Activated CD4-positive, alpha-beta memory T cell treated with anti-CD3 and anti-CD28 coated beads for 36 hours (primary cell): Measurements from ENCODE around the gene FBN3. TPM values are rescaled to one million over a fixed set of nuclear protein-coding genes. Genes with fewer than 3 reads are reported as not detected.

Experiments used
- total RNA-seq, 2 experiments: library from RNA; stranded (reverse); gene quantifications; one replicate each; pipeline ENCODE4 v1.2.3, GENCODE V29; 2021

Gene FBN3
- total RNA-seq, 2 experiments from 2014 or later, result not detected

Other genes starting within 250 kb of the FBN3 start
- gene MAP2K7, start 245.7 kb downstream of the FBN3 start, total RNA-seq, result 10 to 100 TPM; 29.1 to 30.1 TPM
- gene TGFBR3L, start 234.8 kb downstream of the FBN3 start, total RNA-seq, result 1 to 10 TPM; 4.4 to 4.6 TPM
- gene SNAPC2, start 229.3 kb downstream of the FBN3 start, total RNA-seq, result 10 to 100 TPM; 18.7 to 20.2 TPM
- gene CTXN1, start 223.5 kb downstream of the FBN3 start, total RNA-seq, result under 1 TPM; 0.29 to 0.77 TPM
- 10 to 100 TPM; 66.5 to 68.5 TPM for gene TIMM44, start 205.9 kb downstream of the FBN3 start, total RNA-seq
- gene ELAVL1, start 144.0 kb downstream of the FBN3 start, total RNA-seq, result 100 to 1,000 TPM; 143 to 145 TPM
- not detected for gene CCL25, start 96.8 kb downstream of the FBN3 start, total RNA-seq
- gene CERS4, start 59.8 kb upstream of the FBN3 start, total RNA-seq, result 10 to 100 TPM; 24.3 to 25.1 TPM
- 10 to 100 TPM; 44.9 to 45.4 TPM for gene CD320, start 158.8 kb upstream of the FBN3 start, total RNA-seq
- 10 to 100 TPM; 84.2 to 85.1 TPM for gene NDUFA7, start 171.8 kb upstream of the FBN3 start, total RNA-seq
- 1,000 to 10,000 TPM; 2,068 to 2,091 TPM for gene RPS28, start 171.9 kb upstream of the FBN3 start, total RNA-seq
- gene KANK3, start 193.7 kb upstream of the FBN3 start, total RNA-seq, result 1 to 10 TPM; 2.3 to 2.9 TPM
- gene ANGPTL4, start 214.6 kb upstream of the FBN3 start, total RNA-seq, result 1 to 10 TPM; 1.7 to 2.9 TPM
- gene RAB11B, start 240.8 kb upstream of the FBN3 start, total RNA-seq, result 10 to 100 TPM; 74.2 to 74.9 TPM